Lower leg skin (tissue), 4 donors: ENCODE results near the gene HERPUD1. TPM values are rescaled to one million over a fixed set of nuclear protein-coding genes. Genes with fewer than 3 reads are reported as not detected.

Experiments used
- DNase-seq, 2 donors: peaks; one replicate each; pipeline ENCODE4 v3.0.0-alpha.2; 2019; ENCODE audit warnings: low spot score in 2 of 2
- H3K4me3 ChIP-seq: fragments of 200-600 bp; sonication (generic); 2 replicates; pipeline ENCODE4 v1.5.1; 2017; ENCODE audit warnings: mild to moderate bottlenecking, low read depth; ENCODE audit not compliant: poor library complexity, severe bottlenecking
- CTCF ChIP-seq, 3 donors: fragments of 450-650 bp; IDR thresholded peaks; one replicate each; pipeline ENCODE4 v1.5.1; 2016; ENCODE audit warnings: antibody characterized with exemption in 3 of 3, mild to moderate bottlenecking in 3 of 3, moderate library complexity in 2 of 3
- POLR2A ChIP-seq, 2 donors: fragments of 450-650 bp; IDR thresholded peaks; one replicate each; pipeline ENCODE4 v1.6.1; 2016 to 2017; ENCODE audit warnings: antibody characterized with exemption in 2 of 2, mild to moderate bottlenecking in 1 of 2, moderate library complexity in 1 of 2
- WGBS, 2 donors: methylation state at CpG; one replicate each; pipeline ENCODE4 v1.1.5; 2018; 5-methylcytosine and 5-hydroxymethylcytosine counted together
- intact Hi-C: fragments of 100-400 bp; cut with DNase I; formaldehyde crosslinking; loops from one replicate; pipeline ENCODE4 v1.15.0; 2023; ENCODE audit warnings: low total_unique reads
- total RNA-seq, 4 donors: library from RNA; depleted of rRNA; stranded (reverse); fragments of >200 nt; gene quantifications; one replicate each; pipeline ENCODE4 v1.1.0, GENCODE V29; 2016

The HERPUD1 gene
- total RNA-seq, 4 donors from 2014 or later = 136 to 165 (median 158) TPM

- intact Hi-C loops = no loop called here
- no peak for DNase-seq
- WGBS, 2 donors = 97 to 100% methylated on average over 3 of the region's 3 CpGs
- no peak for TF ChIP-seq POLR2A (IDR thresholded peaks at IDR 0.05)
- H3K4me3 ChIP-seq = no peak overlapping the region
These were observed 24.5 kb upstream of the HERPUD1 start for GRCh38 chr16:56907401-56907800.

- intact Hi-C loops = no loop called here
- 34 to 55% methylated on average over 7 of the region's 7 CpGs for WGBS, 2 donors
- no peak for DNase-seq
- TF ChIP-seq POLR2A (IDR thresholded peaks at IDR 0.05) (no peak), CTCF (IDR thresholded peaks at IDR 0.05) (no peak)
- H3K4me3 ChIP-seq = no peak overlapping the region
These were observed 22.4 kb upstream of the HERPUD1 start for GRCh38 chr16:56909527-56909979.

GRCh38 chr16:56910112-56910511 lies 21.8 kb upstream of the HERPUD1 start:
- TF ChIP-seq CTCF (IDR thresholded peaks at IDR 0.05) (no peak), POLR2A (IDR thresholded peaks at IDR 0.05) (no peak)
- intact Hi-C loops = no loop called here
- no peak for DNase-seq
- WGBS, 2 donors = 92 to 94% methylated on average over 5 of the region's 5 CpGs
- no peak overlapping the region for H3K4me3 ChIP-seq

- intact Hi-C loops = no loop called here
- no peak for TF ChIP-seq CTCF (IDR thresholded peaks at IDR 0.05)
- no peak for TF ChIP-seq POLR2A (IDR thresholded peaks at IDR 0.05)
- DNase-seq = no peak
- no peak overlapping the region for H3K4me3 ChIP-seq
- 77 to 80% methylated on average over 12 of the region's 12 CpGs for WGBS, 2 donors
These were observed 21.0 kb upstream of the HERPUD1 start for GRCh38 chr16:56910654-56911539.

GRCh38 chr16:56911771-56912571 lies 20.0 kb upstream of the HERPUD1 start:
- intact Hi-C loops = no loop called here
- TF ChIP-seq POLR2A (IDR thresholded peaks at IDR 0.05) (no peak), CTCF (IDR thresholded peaks at IDR 0.05) (no peak)
- H3K4me3 ChIP-seq = no peak overlapping the region
- DNase-seq = peak in 1 of 2 donors; percentile 39
- WGBS, 2 donors = 70 to 71% methylated on average over 18 to 22 of the region's 22 CpGs
